ENCODE measurements around the gene MRTFB.

DNA sequence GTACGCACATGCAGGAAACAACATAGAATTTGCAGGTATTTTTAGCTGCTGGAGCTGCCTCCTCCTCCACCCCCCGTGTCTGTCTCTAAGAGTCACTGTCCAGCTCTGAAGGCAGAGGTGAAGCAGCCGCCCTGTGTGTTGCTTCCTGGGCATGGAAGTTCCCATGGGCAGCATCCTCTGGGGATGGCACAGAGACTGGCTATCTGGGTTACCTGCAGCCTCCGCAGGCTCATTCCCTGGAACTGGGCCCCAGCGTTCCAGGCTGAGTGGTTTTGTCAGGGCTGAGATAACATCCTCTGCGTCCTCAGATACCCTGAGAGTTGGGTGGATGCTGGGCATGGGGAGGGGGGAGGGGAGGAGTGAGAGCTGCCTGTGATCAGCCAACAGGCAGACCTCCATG lies 41.5 kb upstream of the MRTFB start:
- no peak for TF ChIP-seq EZH2phosphoT487 (IDR thresholded peaks at IDR 0.05; ENCODE audit: low read length)
- no peak for TF ChIP-seq EZH2 (optimal IDR thresholded peaks at IDR 0.05; ENCODE audit: low read depth, low read length)
- TF ChIP-seq, protein P1, sequence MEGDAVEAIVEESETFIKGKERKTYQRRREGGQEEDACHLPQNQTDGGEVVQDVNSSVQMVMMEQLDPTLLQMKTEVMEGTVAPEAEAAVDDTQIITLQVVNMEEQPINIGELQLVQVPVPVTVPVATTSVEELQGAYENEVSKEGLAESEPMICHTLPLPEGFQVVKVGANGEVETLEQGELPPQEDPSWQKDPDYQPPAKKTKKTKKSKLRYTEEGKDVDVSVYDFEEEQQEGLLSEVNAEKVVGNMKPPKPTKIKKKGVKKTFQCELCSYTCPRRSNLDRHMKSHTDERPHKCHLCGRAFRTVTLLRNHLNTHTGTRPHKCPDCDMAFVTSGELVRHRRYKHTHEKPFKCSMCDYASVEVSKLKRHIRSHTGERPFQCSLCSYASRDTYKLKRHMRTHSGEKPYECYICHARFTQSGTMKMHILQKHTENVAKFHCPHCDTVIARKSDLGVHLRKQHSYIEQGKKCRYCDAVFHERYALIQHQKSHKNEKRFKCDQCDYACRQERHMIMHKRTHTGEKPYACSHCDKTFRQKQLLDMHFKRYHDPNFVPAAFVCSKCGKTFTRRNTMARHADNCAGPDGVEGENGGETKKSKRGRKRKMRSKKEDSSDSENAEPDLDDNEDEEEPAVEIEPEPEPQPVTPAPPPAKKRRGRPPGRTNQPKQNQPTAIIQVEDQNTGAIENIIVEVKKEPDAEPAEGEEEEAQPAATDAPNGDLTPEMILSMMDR (IDR thresholded peaks at IDR 0.05; ENCODE audit: low read length) = no peak
